ENCODE results near the gene BCL2L1.

DNA sequence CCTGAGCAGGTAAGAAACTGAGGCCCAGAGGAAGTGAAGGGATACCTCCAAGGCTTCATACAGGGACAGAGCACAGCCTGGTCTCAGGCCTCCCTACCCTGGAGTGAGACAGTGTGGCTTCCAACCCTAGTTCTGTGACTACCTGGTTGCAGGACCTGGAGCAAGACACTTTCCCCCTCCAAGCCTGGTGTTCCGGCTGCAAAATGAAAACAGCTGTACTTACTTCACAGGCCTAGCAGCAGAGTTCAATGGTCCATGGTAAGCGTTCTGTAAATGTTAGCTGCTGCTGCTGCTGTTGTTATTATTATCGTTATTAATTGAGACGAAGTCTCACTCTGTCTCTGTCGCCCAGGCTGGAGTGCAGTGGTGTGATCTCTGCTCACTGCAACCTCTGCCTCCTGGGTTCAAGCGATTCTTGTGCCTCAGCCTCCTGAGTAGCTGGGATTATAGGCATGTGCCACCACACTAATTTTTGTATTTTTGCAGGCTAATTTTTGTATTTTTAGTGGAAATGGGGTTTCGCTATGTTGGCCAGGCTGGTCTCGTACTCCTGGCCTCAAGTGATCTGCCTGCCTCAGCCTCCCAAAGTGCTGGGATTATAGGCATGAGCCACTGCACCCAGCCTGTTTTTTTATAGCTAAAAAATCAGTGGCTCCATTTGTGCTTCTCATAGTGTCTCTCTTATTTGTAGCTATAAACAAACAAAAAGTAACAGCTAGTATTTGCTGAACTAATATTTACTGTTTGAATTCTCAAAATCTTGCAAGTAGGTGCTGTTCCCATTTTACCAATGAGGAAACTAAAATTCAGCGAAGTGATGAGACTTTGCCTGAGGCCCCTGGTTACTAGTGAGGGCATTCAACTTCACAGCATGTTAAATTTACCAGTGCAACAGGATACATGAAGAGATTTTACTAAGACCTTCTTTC is 43.0 kb downstream of the BCL2L1 start:
- no peak for TF ChIP-seq TAF1 (IDR thresholded peaks at IDR 0.05; ENCODE audit: low read depth, low read length)
- no peak for TF ChIP-seq POLR2A (IDR thresholded peaks at IDR 0.05; ENCODE audit: low read depth, low read length)
- TF ChIP-seq POLR2AphosphoS5 (IDR thresholded peaks at IDR 0.05; ENCODE audit: low read depth, low read length), result no peak
- TF ChIP-seq SPI1 (IDR thresholded peaks at IDR 0.05; ENCODE audit: low read depth, low read length), result no peak
- no peak for TF ChIP-seq PAX5 (IDR thresholded peaks at IDR 0.05; ENCODE audit: insufficient read depth, low read length, severe bottlenecking)

Measured in GM12891 (cell line).